OCI-M2 (cell line): Measurements from ENCODE around the gene CPN2.

Experiments used
- DNase-seq: peaks from one replicate; lab custom pipeline; 2025; ENCODE audit not compliant: unreplicated experiment; lab: John Stamatoyannopoulos, UW

The CPN2 gene

DNA sequence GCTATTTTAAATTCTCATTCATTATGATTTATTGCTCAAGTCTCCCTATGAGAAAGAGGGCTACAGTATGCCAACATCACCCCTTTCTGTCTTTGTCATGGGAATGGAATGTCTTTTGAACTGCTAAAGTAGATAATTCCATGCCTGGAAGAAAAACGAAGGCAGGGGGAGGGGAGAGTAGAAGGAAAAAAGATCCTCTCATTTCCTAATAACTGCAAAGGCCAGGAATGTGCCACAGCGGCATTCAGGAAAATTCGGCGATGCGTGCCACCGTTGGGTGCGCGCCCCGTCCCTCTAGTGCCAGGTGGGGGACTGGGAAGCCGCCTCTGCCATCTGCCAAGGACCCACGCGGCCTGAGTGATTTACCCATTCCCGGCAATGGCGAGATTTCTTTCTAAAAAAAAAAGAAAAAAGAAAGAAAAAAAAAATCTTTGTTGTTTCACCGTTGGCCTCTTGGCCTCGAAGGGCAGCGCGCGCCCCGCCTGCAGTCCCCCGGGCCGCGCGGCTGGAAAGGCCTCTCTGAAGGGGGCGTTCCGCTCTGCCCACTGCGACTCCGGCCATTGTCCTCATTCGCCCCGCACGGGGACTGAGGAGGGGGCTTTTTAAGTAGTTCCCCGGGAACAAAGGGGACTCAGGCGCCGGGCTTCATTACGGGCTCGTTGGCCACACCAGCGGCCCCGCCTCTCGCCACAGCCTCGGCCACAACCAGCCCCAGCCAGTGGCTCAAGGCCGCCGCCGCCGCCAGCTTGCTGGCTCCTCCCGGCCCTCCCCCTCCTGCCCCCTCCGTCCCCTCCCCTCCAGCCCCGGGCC is 54.5 kb downstream of the CPN2 start:
- DNase-seq: no peak

DNA sequence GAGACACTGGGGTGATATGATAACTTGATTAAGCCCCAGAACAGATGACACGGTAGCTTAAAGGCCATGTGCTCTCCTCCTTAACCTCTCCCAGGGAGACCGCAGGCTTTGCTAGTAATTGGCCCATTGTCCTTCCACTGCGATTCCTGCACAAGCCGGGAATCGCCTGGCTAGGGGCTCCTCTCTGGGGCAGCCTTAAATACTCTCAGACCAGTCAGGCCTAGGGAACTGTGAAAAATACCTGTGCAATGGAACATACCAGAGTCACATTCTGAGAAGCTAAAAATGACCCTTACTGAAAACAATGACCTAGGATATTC is 56.3 kb downstream of the CPN2 start:
- DNase-seq: no peak

DNA sequence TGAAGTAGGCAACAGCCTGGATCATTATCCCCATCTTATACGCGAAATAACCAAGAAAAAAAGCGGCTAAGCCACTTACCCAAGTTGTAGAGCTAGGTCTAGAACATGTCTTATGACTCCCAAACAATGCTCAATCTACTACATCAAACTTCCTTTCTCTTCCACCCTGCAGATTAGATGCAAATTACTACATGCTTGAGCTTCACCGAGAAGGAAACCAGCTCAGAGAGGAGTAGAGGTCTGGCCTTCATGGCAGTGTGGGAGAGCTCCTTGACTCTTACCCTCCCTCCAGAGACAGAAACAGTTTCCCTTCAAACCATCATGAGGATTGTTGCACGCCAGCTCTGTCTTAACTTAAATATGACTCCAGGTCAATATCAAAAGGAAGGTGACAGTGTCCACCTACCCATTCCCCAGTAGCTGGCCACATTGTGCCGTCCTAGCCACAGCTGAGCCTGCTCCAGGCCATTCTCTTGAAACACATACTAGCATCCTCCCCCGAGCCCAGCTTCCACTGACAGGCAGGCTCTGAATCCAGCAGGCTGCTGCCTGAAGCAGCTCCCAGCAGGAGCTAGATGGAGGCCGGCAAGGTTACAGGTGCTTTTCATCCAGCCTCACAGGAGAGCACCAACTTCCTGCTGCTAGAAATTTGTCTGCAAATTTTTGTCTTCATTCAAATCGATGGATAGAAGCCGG is 56.8 kb downstream of the CPN2 start:
- no peak for DNase-seq

DNA sequence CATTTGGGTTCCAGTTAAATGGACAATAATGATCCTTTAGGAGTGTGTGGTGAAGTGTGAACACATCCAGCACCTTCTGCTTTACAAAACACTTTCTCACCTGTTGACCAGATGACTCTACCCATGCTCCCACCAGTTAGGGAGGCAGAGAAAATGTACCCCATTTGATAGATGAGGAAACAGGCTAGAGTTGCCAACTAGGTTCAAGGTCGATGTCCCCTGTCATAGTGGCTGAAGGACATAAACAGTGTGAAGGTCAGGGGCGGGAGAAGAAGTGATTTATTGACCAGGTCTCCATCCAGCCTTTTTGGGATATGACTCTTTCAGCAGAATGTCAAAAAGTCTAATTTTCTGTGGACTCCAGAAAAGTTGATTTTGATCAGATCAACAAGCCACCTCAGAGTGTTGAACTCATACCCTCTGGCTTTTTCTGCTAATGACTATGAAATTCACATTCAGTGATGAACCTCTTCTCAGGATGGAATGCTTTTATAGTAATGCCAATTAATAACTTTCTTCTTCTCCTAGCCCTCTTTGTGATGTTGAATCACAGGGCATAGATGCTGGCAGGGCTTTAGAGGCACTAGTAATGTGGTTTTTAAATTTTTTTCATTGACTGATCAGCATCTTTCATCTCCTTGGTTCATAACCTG is 57.5 kb downstream of the CPN2 start:
- DNase-seq: no peak

DNA sequence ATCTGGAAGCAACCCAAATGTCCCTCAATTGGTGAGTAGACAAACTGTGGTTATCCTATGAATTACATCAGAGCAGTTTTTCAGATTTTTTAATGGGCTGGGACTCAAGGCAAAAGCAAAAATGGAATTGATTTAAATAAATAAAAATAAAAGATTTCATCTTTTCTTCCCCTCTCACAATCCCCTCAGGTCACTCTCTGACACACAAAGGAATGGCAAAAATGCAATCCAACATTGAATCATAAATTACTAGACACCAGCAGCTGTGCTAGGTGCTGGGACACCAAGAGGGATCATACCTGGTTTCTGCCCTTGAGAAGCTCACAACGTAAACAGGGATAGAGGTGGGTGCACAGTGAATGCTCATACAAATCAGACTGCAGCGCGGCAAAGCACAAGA is 58.8 kb downstream of the CPN2 start:
- no peak for DNase-seq
